Vagina (tissue), 2 donors: ENCODE results near the gene ANKRD44. TPM values are rescaled to one million over a fixed set of nuclear protein-coding genes. Genes with fewer than 3 reads are reported as not detected.
A peak's percentile ranks its signal among the peaks of the same experiment; 100 is the strongest.

Source experiments
- DNase-seq, 2 donors: peaks; one replicate each; pipeline ENCODE4 v3.0.0-alpha.2; 2017; ENCODE audit errors: extremely low spot score in 2 of 2
- H3K27ac ChIP-seq: fragments of 200-600 bp; sonication (generic); one replicate; pipeline ENCODE4 v1.5.1; 2019
- H3K27me3 ChIP-seq: fragments of 200-600 bp; sonication (generic); one replicate; pipeline ENCODE4 v1.5.1; 2019
- H3K36me3 ChIP-seq, 2 donors: fragments of 200-600 bp; sonication (generic); one replicate each; pipeline ENCODE4 v1.5.1; 2017 to 2019
- H3K4me1 ChIP-seq: fragments of 200-600 bp; sonication (generic); one replicate; pipeline ENCODE4 v1.5.1; 2019
- H3K4me3 ChIP-seq, 2 donors: fragments of 200-600 bp; sonication (generic); 1 replicate in 1 of 2; 2 replicates in 1 of 2; pipeline ENCODE4 v1.5.1; 2016 to 2019
- H3K9me3 ChIP-seq: fragments of 200-600 bp; sonication (generic); one replicate; pipeline ENCODE4 v1.5.1; 2019
- POLR2A ChIP-seq, 2 donors: fragments of 450-650 bp; IDR thresholded peaks; one replicate each; pipeline ENCODE4 v1.6.1; 2017; ENCODE audit warnings: antibody characterized with exemption in 2 of 2, mild to moderate bottlenecking in 2 of 2, moderate library complexity in 2 of 2
- POLR2AphosphoS5 ChIP-seq, 2 donors: sonication (generic); formaldehyde crosslinking; IDR thresholded peaks; one replicate each; pipeline ENCODE4 v1.9.0; 2017; ENCODE audit warnings: antibody characterized with exemption in 2 of 2, mild to moderate bottlenecking in 2 of 2, low read depth in 1 of 2; ENCODE audit not compliant: insufficient read depth in 1 of 2
- intact Hi-C: fragments of 100-400 bp; cut with DNase I; formaldehyde crosslinking; loops from one replicate; pipeline ENCODE4 v1.15.1; 2023
- total RNA-seq: library from RNA; depleted of rRNA; stranded (reverse); fragments of >200 nt; gene quantifications from one replicate; pipeline ENCODE4 v1.2.3, GENCODE V29; 2016
- TF ChIP-seq, protein P1 (sequence below), 3 experiments: fragments of 450-650 bp in 2 of 3; fragments of 200-600 bp in 1 of 3; sonication (generic) in 1 of 3; IDR thresholded peaks; one replicate each; pipeline ENCODE4 v1.5.1; 2017 to 2019; ENCODE audit warnings: antibody characterized with exemption in 3 of 3, mild to moderate bottlenecking in 2 of 3, moderate library complexity in 2 of 3

The ANKRD44 gene
- total RNA-seq, 1 donor from 2014 or later, result 46.4 TPM

DNA sequence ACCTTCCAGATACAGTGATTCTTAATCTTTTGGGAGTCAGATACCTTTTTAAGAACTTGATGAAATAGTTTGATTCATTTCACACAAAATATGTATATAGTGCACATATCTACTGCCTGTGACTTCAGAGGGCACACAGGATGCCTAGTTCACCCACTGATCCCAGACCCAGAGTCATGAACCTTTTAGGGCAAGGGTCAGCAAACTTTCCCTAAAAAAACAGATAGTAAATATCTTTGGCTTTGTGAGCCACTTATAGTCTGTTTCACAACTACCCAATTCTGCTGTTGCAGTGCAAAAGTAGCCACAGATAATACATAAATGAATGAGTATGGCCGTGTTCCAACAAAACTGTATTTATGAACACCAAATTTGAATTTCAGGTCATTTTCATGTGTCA is 124.9 kb downstream of the ANKRD44 start:
- Histone ChIP-seq H3K9me3 (no peaks in the 10 kb centered on the region), H3K27ac (no peak overlapping the region), H3K36me3 (no peaks in the 10 kb centered on the region), H3K4me1 (peaks cover 29% of the 10 kb centered on the region), H3K4me3 (no peak overlapping the region), H3K27me3 (no peaks in the 10 kb centered on the region)
- DNase-seq, result no peak
- intact Hi-C loops, result no loop called here
- TF ChIP-seq POLR2A (IDR thresholded peaks at IDR 0.05) (no peak), POLR2AphosphoS5 (IDR thresholded peaks at IDR 0.05; ENCODE audit: insufficient read depth in 1 of 2, low read depth in 1 of 2) (no peak)
- TF ChIP-seq, protein P1, sequence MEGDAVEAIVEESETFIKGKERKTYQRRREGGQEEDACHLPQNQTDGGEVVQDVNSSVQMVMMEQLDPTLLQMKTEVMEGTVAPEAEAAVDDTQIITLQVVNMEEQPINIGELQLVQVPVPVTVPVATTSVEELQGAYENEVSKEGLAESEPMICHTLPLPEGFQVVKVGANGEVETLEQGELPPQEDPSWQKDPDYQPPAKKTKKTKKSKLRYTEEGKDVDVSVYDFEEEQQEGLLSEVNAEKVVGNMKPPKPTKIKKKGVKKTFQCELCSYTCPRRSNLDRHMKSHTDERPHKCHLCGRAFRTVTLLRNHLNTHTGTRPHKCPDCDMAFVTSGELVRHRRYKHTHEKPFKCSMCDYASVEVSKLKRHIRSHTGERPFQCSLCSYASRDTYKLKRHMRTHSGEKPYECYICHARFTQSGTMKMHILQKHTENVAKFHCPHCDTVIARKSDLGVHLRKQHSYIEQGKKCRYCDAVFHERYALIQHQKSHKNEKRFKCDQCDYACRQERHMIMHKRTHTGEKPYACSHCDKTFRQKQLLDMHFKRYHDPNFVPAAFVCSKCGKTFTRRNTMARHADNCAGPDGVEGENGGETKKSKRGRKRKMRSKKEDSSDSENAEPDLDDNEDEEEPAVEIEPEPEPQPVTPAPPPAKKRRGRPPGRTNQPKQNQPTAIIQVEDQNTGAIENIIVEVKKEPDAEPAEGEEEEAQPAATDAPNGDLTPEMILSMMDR (IDR thresholded peaks at IDR 0.05), result no peak

DNA sequence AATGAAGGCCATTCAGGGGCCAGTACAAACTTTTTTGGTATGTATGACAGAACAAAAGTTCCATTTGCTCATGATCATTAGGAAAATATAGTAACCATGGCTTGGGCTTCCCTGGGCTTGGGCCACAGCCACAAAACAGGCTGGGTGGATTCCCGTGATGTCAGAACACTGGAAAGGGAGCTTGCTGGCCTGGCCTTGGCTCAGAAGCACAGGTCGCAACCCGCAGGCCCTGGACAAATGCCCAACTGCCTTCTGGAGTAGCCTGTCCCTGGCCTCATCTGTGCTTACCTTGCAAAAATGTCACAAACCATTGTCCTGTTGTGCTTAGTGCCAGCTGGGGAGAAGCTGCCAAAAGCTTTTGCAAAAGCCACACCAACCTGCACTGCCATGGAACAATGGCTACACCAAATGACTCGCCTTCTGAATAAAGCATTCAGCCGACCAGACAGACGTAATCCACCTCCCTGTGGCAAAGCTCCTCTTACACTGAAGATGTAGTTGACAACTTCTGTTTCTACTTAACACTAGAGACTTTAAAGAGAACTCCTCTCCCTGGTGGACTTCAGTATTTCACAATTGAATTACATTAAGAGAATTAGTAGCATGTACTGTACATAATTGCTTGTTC is 125.5 kb downstream of the ANKRD44 start:
- peak in 1 of 2 donors; percentile 44 for TF ChIP-seq POLR2AphosphoS5 (IDR thresholded peaks at IDR 0.05; ENCODE audit: insufficient read depth in 1 of 2, low read depth in 1 of 2)
- TF ChIP-seq POLR2A (IDR thresholded peaks at IDR 0.05), result no peak
- TF ChIP-seq, protein P1 (IDR thresholded peaks at IDR 0.05), result no peak
- intact Hi-C loops, result no loop called here
- Histone ChIP-seq H3K9me3 (no peaks in the 10 kb centered on the region), H3K27me3 (no peaks in the 10 kb centered on the region), H3K27ac (no peak overlapping the region), H3K4me3 (no peak overlapping the region), H3K36me3 (no peaks in the 10 kb centered on the region), H3K4me1 (peaks cover 30% of the 10 kb centered on the region)
- DNase-seq, result no peak

DNA sequence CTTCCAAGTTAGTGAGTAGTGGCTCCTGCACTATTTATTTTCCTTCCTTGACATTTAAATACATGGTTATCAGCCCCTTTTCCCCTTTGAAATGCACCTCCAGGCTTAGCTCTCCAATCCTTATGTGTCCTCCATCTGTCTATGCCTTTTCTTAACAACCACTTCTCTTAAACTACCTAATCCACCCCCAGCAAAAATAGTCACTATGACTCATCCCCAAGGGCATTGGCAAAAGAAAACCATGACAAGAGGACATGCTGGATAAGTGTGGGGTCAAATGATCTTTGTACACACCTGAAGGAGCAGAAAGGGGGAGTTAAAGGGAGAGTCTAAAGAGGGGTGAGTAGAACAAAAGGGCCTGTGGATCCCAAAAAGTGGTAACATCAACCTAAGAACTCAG is 127.2 kb downstream of the ANKRD44 start:
- Histone ChIP-seq H3K9me3 (no peaks in the 10 kb centered on the region), H3K27ac (no peak overlapping the region), H3K4me1 (peaks cover 27% of the 10 kb centered on the region), H3K27me3 (no peaks in the 10 kb centered on the region), H3K36me3 (no peaks in the 10 kb centered on the region), H3K4me3 (no peak overlapping the region)
- TF ChIP-seq, protein P1 (IDR thresholded peaks at IDR 0.05), result no peak
- TF ChIP-seq POLR2AphosphoS5 (IDR thresholded peaks at IDR 0.05; ENCODE audit: insufficient read depth in 1 of 2, low read depth in 1 of 2) (no peak), POLR2A (IDR thresholded peaks at IDR 0.05) (no peak)
- no peak for DNase-seq
- intact Hi-C loops, result no loop called here

DNA sequence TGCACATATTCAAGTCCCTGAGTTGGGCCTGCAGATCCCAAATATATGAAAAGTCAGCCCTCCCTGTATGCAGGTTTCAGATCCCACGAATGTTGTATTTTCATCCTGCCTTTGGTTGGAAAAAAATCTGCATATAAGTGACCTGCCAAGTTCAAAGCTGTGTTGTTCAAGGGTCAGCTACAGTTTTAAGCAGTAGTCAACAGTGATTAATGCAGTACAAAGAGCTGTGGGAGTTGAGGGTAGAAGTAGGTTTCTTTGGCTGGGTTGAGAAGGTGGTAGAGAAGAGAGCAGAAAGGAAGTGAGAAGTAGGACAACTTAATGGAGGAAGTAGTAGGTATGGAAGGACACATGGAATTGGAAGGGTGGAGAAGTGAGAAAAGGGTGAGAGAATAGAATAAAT is 127.9 kb downstream of the ANKRD44 start:
- H3K27me3 ChIP-seq, result no peaks in the 10 kb centered on the region
- peaks cover 21% of the 10 kb centered on the region for H3K4me1 ChIP-seq
- intact Hi-C loops, result no loop called here
- H3K9me3 ChIP-seq, result no peaks in the 10 kb centered on the region
- no peak for TF ChIP-seq POLR2AphosphoS5 (IDR thresholded peaks at IDR 0.05; ENCODE audit: insufficient read depth in 1 of 2, low read depth in 1 of 2)
- no peak for TF ChIP-seq POLR2A (IDR thresholded peaks at IDR 0.05)
- TF ChIP-seq, protein P1 (IDR thresholded peaks at IDR 0.05), result no peak
- H3K36me3 ChIP-seq, result no peaks in the 10 kb centered on the region
- H3K27ac ChIP-seq, result no peak overlapping the region
- no peak for DNase-seq
- H3K4me3 ChIP-seq, result no peak overlapping the region

DNA sequence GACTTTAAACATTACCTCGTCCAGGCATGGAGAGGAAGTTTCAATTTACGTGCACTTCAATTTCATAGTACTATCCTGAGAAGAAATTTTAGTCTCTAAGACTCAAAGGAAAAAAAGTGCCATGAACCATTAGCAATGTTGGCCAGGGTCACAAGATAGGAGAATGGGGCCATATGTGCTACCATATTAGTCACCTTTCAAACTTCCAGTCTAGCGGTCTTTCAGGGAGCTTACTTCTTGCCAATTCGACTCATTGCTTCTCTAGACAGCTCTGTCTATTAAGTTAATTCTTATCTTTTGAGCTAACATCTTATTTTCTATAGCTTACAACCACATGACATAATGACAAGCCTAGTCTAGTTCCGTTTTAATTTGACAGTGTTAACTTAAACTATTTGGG is 129.1 kb downstream of the ANKRD44 start:
- Histone ChIP-seq H3K36me3 (no peaks in the 10 kb centered on the region), H3K9me3 (no peaks in the 10 kb centered on the region), H3K4me1 (peaks cover 21% of the 10 kb centered on the region), H3K4me3 (no peak overlapping the region), H3K27me3 (no peaks in the 10 kb centered on the region), H3K27ac (no peak overlapping the region)
- TF ChIP-seq POLR2A (IDR thresholded peaks at IDR 0.05), result no peak
- TF ChIP-seq, protein P1 (IDR thresholded peaks at IDR 0.05), result no peak
- TF ChIP-seq POLR2AphosphoS5 (IDR thresholded peaks at IDR 0.05; ENCODE audit: insufficient read depth in 1 of 2, low read depth in 1 of 2), result no peak
- DNase-seq, result no peak
- intact Hi-C loops, result no loop called here
